Epithelial cell of proximal tubule (primary cell): ENCODE data around the gene SUCLA2. TPM values are rescaled to one million over a fixed set of nuclear protein-coding genes. Genes with fewer than 3 reads are reported as not detected.
"Not testable (repeated sequence)": the region's sequence is repeated elsewhere in the genome, so short reads cannot be mapped to it uniquely, and the experiment has no call there.

ENCODE experiments used
- DNase-seq: peaks from one replicate; pipeline ENCODE4 v3.0.0-alpha.2; 2011; ENCODE audit warnings: low read depth
- H3K4me3 ChIP-seq: 2 replicates; pipeline ENCODE4 v1.5.1; 2011; ENCODE audit warnings: low read depth, mild to moderate bottlenecking, low read length
- total RNA-seq: library from RNA; depleted of rRNA; stranded (reverse); fragments of >200 nt; gene quantifications from 2 replicates; pipeline ENCODE4 v1.2.3, GENCODE V29; 2015
- TF ChIP-seq, protein P1 (sequence below): conservative IDR thresholded peaks from 2 replicates; pipeline ENCODE4 v1.5.1; 2012; ENCODE audit warnings: low read depth, mild to moderate bottlenecking, low read length

The SUCLA2 gene
- total RNA-seq, 1 donor from 2014 or later: 24.3 TPM

DNA sequence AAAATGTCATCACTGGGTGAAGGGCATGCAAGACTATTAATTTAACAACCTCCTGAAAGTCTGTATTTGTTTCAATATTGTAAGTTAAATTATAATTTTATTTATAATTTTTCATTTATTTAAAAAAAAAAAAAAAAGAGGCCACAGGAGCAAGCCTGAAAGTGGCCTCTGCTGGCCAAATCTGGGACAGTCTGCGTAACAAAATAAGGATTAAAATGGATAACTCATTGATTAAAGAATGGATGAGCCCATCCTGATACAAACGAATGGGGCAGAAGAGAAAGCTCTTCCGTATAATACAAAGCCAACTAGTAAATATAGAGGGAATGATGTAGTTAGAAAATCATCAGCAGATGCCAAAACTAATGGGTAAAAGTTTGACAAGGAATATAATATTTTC is 36.2 kb downstream of the SUCLA2 start:
- H3K4me3 ChIP-seq: no peak overlapping the region
- DNase-seq: no peak
- TF ChIP-seq, protein P1, sequence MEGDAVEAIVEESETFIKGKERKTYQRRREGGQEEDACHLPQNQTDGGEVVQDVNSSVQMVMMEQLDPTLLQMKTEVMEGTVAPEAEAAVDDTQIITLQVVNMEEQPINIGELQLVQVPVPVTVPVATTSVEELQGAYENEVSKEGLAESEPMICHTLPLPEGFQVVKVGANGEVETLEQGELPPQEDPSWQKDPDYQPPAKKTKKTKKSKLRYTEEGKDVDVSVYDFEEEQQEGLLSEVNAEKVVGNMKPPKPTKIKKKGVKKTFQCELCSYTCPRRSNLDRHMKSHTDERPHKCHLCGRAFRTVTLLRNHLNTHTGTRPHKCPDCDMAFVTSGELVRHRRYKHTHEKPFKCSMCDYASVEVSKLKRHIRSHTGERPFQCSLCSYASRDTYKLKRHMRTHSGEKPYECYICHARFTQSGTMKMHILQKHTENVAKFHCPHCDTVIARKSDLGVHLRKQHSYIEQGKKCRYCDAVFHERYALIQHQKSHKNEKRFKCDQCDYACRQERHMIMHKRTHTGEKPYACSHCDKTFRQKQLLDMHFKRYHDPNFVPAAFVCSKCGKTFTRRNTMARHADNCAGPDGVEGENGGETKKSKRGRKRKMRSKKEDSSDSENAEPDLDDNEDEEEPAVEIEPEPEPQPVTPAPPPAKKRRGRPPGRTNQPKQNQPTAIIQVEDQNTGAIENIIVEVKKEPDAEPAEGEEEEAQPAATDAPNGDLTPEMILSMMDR: peak; percentile 26

GRCh38 chr13:47962237-47962636 is 38.8 kb downstream of the SUCLA2 start:
- H3K4me3 ChIP-seq: no peak overlapping the region
- DNase-seq: no peak
- TF ChIP-seq, protein P1: no peak

DNA sequence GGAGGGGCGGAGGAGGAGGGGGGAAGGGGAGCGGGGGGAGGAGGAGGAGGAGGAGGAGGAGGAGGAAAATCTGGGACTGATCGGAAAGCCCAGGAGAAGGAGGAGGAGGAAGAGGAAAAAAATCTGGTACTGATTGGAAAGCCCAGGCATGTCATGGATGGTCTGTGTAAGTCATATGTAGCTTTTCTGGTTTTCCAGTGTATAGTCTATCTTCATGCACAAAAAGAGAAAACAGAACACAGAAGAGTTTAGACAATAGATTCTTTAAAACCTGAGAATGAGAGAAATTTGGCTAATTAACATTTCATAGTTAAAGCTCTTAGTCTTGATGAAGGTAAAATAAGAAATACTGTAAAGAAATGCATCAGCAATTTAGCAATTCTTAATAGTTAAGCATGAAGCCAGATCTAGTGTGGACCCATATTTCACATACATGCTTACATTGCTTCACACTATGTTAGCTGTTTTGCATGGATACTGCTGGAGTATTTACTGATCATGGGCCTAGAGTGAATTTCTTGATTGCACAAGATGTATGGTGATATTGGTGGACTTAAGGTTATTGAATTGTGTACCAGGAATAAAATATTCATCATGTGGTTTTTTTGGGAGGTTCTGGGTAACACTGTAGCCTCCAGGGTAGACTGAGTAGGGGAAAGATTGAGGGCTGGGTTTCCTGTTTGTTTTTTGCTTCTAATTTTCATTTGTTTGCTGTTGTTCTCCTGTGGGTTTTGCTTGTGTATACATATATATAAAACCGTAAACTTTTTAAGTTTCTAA is 41.4 kb downstream of the SUCLA2 start:
- TF ChIP-seq, protein P1: no peak
- no peak for DNase-seq

DNA sequence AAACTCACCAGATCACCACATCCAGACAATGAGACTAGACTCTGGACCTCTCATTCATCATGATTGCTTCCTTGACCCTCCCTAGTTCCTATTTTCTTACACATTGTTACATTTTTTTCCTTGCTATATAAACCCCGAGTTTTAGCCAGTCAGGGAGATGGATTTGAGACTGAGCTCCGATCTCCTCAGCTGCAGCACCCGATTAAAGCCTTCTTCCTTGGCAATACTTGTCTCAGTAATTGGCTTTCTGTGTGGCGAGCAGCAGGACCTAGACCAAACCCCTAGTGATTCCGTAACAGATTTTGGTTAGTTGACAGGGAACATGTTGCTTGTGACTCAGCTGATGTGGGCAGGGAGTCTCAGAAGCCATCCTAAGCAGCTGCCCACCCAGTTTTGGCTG is 44.0 kb downstream of the SUCLA2 start:
- TF ChIP-seq, protein P1: no peak
- H3K4me3 ChIP-seq: no peak overlapping the region
- DNase-seq: no peak

More for the DNA sequence above, 41.4 kb downstream of the SUCLA2 start:
- no peak overlapping the region for H3K4me3 ChIP-seq

GRCh38 chr13:47955836-47956235 is 45.2 kb downstream of the SUCLA2 start:
- no peak for DNase-seq
- no peak overlapping the region for H3K4me3 ChIP-seq
- TF ChIP-seq, protein P1: no peak

GRCh38 chr13:47949799-47950198 is 51.3 kb downstream of the SUCLA2 start:
- DNase-seq: no peak
- TF ChIP-seq, protein P1: no peak

DNA sequence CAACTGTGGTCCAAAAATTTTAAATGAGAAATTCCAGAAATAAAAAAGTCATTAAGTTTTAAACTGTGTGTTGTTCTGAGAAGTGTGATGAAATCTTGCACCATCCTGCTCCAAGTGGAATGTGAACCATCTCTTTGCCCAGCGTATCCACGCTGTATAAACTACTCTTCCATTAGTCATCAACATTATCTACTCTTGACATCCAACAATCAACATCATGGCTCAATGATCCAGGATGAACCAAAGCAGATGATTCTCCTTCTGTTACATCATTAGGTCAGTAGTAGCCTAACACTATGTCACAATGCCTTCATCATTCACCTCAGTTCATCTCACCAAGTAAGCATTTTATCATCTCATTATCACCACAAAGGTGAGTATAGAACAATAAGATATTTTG is 55.3 kb downstream of the SUCLA2 start:
- DNase-seq: peak; percentile 52
- no peak overlapping the region for H3K4me3 ChIP-seq
- TF ChIP-seq, protein P1: no peak

More at GRCh38 chr13:47949799-47950198, 51.3 kb downstream of the SUCLA2 start:
- H3K4me3 ChIP-seq: no peak overlapping the region

DNA sequence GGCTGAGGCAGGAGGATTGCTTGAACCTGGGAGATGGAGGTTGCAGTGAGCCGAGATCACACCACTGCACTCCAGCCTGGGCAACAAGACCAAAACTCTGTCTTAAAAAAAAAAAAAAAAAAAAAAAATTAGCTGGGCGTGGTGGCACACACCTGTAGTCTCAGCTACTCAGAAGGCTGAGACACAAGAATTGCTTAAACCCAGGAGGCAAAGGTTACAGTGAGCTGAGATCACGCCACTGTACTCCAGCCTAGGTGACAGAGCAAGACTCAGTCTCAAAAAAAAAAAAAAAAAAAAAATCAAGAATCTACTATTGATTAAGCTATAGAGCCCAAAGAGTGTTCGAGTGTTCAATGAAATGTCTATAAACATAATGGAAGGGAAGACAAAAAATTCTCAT is 55.9 kb downstream of the SUCLA2 start:
- not testable (repeated sequence) for DNase-seq, H3K4me3 ChIP-seq
